HUES48 (cell line): Measurements from ENCODE around the gene SUV39H2.

Experiments
- H3K27ac ChIP-seq: one replicate; pipeline ENCODE4 v1.7.0; 2013; ENCODE audit warnings: low read depth, low read length, inconsistent platforms
- H3K27me3 ChIP-seq: 2 replicates; pipeline ENCODE4 v1.6.1; 2013; ENCODE audit warnings: mild to moderate bottlenecking, low read length; ENCODE audit not compliant: control insufficient read depth, insufficient read depth
- H3K36me3 ChIP-seq: 2 replicates; pipeline ENCODE4 v1.6.1; 2013; ENCODE audit warnings: low read length; ENCODE audit not compliant: control insufficient read depth, insufficient read depth
- H3K4me1 ChIP-seq: 2 replicates; pipeline ENCODE4 v1.6.1; 2013; ENCODE audit warnings: mild to moderate bottlenecking, low read length; ENCODE audit not compliant: control insufficient read depth, insufficient read depth
- H3K4me3 ChIP-seq: 2 replicates; pipeline ENCODE4 v1.5.1; 2013; ENCODE audit warnings: mild to moderate bottlenecking, low read depth, low read length
- H3K9ac ChIP-seq: 2 replicates; pipeline ENCODE4 v1.6.1; 2013; ENCODE audit warnings: mild to moderate bottlenecking, low read depth, low read length, moderate library complexity
- H3K9me3 ChIP-seq: 2 replicates; pipeline ENCODE4 v1.6.1; 2013; ENCODE audit warnings: low read length; ENCODE audit not compliant: control insufficient read depth, insufficient read depth

The SUV39H2 gene, protein sequence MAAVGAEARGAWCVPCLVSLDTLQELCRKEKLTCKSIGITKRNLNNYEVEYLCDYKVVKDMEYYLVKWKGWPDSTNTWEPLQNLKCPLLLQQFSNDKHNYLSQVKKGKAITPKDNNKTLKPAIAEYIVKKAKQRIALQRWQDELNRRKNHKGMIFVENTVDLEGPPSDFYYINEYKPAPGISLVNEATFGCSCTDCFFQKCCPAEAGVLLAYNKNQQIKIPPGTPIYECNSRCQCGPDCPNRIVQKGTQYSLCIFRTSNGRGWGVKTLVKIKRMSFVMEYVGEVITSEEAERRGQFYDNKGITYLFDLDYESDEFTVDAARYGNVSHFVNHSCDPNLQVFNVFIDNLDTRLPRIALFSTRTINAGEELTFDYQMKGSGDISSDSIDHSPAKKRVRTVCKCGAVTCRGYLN

DNA sequence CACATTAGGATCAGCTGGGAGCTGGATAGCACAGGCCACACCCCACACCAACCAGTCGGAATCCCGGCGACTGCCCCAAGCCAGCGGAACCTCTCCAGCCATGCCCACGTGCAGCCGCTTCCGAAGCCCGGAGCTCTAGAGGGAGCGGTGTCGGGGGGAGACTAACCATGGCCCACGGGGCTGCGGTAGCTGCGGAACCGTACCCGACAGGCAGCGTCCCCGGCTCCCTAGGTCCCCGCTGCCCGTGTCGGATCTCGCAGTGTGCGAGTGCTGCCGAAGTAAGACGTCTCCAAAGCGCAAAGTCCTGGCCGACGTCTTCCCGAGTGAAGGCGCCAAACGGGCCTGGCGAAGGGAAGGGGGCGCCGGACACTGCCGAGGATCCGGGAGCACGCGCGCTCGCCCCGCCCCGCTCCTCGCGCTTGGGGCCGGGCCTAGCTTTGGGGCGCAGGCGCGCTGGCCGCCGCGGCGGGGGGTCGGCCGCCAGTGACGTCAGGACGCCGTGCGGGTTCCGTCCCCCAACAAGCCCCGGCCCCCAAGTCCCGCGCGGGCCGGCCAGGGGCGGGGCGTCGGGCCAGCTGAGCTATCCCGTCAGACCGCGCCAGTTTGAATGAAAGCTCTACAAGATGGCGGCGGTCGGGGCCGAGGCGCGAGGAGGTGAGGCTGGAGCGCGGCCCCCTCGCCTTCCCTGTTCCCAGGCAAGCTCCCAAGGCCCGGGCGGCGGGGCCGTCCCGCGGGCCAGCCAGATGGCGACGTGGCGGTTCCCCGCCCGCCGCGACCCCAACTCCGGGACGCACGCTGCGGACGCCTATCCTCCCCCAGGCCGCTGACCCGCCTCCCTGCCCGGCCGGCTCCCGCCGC, at the start of gene SUV39H2:
TSS of gene SUV39H2 (plus strand) at position 601 of the 858 bp plus-strand sequence. CDS start at position 624, 23 bp downstream.
- Histone ChIP-seq H3K27ac (peak within 1 kb of the TSS; percentile 95), H3K9me3 (no peaks in the 10 kb centered on the region)

DNA sequence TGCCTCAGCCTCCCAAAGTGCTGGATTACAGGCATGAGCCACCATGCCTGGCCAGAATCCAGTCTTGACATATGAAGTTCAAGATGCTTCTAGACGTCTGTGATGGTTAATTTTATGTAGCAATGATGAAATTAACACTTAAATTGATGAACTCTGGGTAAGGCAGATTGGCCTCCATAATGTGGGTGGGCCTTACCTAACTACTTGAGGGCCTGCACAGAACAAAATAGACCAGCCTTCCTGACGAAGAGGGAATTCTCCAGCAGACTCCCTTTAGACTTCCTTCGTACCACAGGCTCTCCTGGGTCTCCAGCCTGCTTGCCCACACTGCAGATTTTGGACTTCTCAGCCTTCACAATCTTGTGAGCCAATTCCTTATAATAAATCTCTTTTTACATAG, 45.6 kb upstream of the SUV39H2 start:
- Histone ChIP-seq H3K36me3 (no peaks in the 10 kb centered on the region), H3K27me3 (no peaks in the 10 kb centered on the region), H3K9ac (no peak overlapping the region), H3K4me1 (peaks cover 7% of the 10 kb centered on the region; the same call in 1 of the 2 replicates), H3K27ac (no peak overlapping the region), H3K9me3 (no peaks in the 10 kb centered on the region), H3K4me3 (no peak overlapping the region)

More for the DNA sequence above, at the start of gene SUV39H2:
- peak within 1 kb of the TSS; percentile 96 for H3K9ac ChIP-seq
- H3K4me1 ChIP-seq: peaks cover 29% of the 10 kb centered on the region
- H3K36me3 ChIP-seq: peaks cover 20% of the 10 kb centered on the region
- peak within 1 kb of the TSS; percentile 95 for H3K4me3 ChIP-seq
- H3K27me3 ChIP-seq: no peaks in the 10 kb centered on the region

DNA sequence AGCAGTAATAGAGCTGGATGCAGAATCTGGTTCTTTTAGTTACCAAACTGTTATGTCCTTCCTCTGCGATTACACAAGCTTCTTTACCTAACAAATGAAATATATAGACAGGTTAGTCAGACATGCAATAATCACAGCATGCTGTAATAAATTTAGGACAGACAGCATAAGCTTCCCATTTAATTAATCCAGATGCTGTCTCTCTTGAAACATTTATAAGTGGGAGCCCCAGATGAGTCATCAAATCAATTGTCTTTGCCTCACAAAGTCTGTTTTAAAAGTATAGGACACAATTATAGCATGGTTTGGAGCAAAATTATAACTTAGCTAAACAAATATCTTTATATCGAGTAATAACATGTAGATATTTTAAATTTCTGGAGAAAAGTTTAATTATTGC, 42.5 kb upstream of the SUV39H2 start:
- Histone ChIP-seq H3K4me1 (peaks cover 10% of the 10 kb centered on the region; the same call in 1 of the 2 replicates), H3K27ac (no peak overlapping the region), H3K27me3 (no peaks in the 10 kb centered on the region), H3K9ac (no peak overlapping the region), H3K9me3 (no peaks in the 10 kb centered on the region), H3K4me3 (no peak overlapping the region), H3K36me3 (peaks cover 13% of the 10 kb centered on the region)

DNA sequence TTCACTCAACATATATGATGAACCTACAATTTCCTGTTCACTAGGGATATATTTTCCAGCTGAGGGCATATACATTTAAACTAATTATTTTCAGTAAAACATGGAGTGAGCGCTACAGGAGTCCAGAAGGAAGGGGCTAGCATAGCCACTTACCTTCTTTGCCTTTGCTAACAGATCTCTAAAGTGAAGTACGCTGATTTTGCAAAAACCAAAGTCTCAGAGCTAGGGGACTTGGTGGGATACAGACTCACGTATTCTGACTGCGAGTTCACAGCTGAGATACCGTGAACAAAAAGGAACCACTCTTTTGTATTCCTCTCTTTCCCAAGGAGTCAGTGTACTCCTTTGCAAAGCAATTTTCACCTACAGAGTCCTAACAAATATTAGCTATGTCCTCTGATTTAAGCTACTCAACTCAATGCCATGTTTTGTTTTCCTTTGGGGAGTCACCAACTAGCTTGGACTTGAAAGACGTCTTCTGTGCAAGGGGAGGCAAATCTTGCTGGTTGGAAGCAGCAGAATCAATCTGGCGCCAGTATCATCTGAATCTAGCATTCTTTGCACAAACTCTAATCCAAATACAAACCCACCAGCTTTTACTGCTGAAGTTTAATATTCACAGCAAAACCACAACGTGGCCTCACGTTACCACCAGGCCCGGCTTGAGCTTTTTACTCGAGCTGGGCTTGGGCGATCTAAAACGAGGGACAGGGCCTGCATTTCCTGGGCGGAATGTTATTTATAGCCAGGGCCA, 41.5 kb upstream of the SUV39H2 start:
- Histone ChIP-seq H3K36me3 (peaks cover 22% of the 10 kb centered on the region), H3K4me3 (peak overlapping the region; percentile 90), H3K4me1 (peaks cover 10% of the 10 kb centered on the region; the same call in 1 of the 2 replicates), H3K9me3 (no peaks in the 10 kb centered on the region), H3K27me3 (no peaks in the 10 kb centered on the region), H3K27ac (peak overlapping the region; percentile 96), H3K9ac (peak overlapping the region; percentile 78)

DNA sequence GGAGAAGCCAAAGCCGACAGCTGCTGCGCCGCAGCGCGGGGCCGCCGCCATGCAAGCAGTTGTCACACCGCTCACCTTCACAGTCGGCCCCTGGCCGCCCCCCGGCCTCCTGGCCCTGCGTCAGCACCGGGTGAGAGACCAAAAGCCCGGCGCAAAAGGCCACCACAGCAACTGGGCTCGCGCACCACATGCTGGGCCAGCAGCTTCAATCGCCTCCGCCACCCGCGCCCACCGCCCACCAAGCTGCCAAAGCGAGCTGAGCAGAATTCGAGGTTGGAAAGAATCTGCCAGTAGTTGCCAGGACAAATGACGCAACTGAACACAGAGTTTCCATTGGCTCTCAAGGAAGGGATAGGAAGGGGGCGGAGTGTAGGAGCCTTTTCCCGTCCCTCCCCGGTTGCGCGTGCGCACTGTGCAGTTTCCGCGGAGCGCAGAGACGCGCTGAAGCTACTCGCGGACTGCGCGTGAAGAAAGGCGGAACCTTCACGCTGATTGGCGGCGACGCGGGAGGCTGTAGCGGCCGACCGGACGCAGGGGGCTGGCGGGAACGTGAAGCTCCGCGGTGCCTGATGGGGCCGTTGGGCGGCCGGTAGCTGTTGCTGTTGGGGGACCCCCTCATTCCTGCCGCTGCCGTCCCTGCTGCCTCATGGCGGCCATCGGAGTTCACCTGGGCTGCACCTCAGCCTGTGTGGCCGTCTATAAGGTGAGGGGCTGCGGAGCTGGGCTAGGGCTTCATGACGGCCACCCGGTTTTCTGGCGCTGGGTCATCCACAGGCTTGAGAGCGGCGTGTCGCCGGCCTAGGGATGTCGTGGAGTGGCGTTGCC, 40.7 kb upstream of the SUV39H2 start, which contains the start of the genes CDNF, HSPA14 and MSANTD7:
TSS of gene CDNF (minus strand) at position 281 of the 825 bp plus-strand sequence. CDS start at position 190, 91 bp downstream.
TSS of gene HSPA14 (plus strand) at position 550 of the 825 bp plus-strand sequence. CDS start at position 647, 97 bp downstream.
TSS of gene MSANTD7 (plus strand) at position 550 of the 825 bp plus-strand sequence. CDS start 3,979 bp downstream, outside the sequence.
- Histone ChIP-seq H3K4me1 (peaks cover 10% of the 10 kb centered on the region; the same call in 1 of the 2 replicates), H3K27ac (peak within 1 kb of the TSS; percentile 96), H3K4me3 (peak within 1 kb of the TSS; percentile 90), H3K27me3 (no peaks in the 10 kb centered on the region), H3K9ac (peak within 1 kb of the TSS; percentile 94), H3K36me3 (peaks cover 30% of the 10 kb centered on the region), H3K9me3 (no peaks in the 10 kb centered on the region)

DNA sequence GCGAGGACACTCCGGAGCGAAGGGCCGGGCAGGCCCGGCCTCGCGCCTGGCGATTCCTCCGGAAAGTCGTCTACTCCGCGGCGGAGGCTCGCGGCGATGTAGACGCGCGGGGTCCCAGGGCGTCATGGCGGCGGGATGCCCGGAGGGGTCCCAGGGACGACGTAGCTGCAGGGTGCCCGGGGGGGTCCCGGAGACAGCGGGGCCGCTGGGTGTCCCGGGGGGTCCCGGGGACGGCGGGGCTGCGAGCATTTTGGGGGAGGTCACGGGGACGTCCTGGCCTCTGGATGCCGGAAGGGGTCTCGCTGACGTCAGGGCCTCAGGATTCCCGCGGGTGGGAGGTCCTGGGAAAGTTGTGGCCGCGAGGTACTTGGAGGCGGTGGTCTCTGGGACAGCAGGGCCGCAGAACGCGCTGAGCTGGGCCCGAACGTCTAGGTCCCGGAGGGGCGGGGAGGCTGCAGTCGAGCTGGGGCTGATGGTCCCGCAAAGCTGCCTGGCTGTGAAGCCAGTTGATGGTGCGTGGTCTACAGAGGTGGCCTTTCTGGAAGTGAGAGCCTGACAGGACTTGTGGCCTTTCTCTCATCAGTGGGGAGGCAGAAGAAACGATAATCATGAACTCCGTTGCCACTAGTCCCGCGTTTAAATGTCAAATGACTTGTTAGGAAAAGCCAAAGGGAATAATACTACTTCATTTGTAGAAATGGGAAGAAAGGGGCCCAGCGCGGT, 39.9 kb upstream of the SUV39H2 start:
- H3K27me3 ChIP-seq: no peaks in the 10 kb centered on the region
- peak overlapping the region; percentile 96 for H3K27ac ChIP-seq
- H3K36me3 ChIP-seq: peaks cover 38% of the 10 kb centered on the region
- no peaks in the 10 kb centered on the region for H3K9me3 ChIP-seq
- peaks cover 10% of the 10 kb centered on the region; the same call in 1 of the 2 replicates for H3K4me1 ChIP-seq
- peak overlapping the region; percentile 90 for H3K4me3 ChIP-seq
- H3K9ac ChIP-seq: peak overlapping the region; percentile 94

DNA sequence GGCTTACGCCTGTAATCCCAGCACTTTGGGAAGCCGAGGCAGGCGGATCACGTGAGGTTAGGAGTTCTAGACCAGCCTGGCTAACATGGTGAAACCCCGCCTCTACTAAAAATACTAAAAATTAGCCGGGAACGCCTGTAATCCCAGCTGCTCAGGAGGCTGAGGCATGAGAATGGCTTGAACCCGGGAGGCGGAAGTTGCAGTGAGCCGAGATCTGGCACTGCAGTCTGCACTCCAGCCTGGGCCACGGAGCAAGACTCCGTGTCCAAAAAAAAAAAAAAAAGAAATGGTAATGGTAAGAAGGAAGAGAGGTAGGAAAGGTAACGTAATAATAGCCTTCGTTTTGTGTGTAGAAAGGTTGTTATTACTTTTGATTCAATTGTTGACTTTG, 39.4 kb upstream of the SUV39H2 start:
- H3K4me3 ChIP-seq: peak overlapping the region; percentile 90
- peak overlapping the region; percentile 96 for H3K27ac ChIP-seq
- peaks cover 10% of the 10 kb centered on the region; the same call in 1 of the 2 replicates for H3K4me1 ChIP-seq
- peaks cover 44% of the 10 kb centered on the region for H3K36me3 ChIP-seq
- peak overlapping the region; percentile 94 for H3K9ac ChIP-seq
- H3K9me3 ChIP-seq: no peaks in the 10 kb centered on the region
- no peaks in the 10 kb centered on the region for H3K27me3 ChIP-seq

DNA sequence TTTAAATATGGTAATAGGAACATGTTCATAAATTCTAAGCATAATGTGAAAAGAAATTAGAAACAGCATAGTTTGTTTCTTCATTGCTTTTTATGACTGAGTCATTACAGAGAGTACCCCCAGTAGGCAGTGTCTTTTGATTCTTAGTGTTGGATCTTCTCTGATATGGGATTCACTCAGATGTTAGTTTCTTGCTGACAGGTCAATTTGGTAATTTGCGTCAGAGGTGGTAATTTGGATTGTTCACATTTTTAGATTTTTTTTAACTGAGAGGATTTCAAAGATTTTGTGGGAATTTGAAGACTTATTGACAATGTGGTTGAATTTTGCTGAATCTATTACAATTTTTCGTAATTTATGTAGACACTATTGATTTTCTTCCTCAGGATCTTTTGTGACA, 38.5 kb upstream of the SUV39H2 start:
- H3K36me3 ChIP-seq: peaks cover 52% of the 10 kb centered on the region
- H3K9ac ChIP-seq: no peak overlapping the region
- no peaks in the 10 kb centered on the region for H3K27me3 ChIP-seq
- no peaks in the 10 kb centered on the region for H3K9me3 ChIP-seq
- no peak overlapping the region for H3K27ac ChIP-seq
- H3K4me3 ChIP-seq: no peak overlapping the region
- peaks cover 10% of the 10 kb centered on the region; the same call in 1 of the 2 replicates for H3K4me1 ChIP-seq

DNA sequence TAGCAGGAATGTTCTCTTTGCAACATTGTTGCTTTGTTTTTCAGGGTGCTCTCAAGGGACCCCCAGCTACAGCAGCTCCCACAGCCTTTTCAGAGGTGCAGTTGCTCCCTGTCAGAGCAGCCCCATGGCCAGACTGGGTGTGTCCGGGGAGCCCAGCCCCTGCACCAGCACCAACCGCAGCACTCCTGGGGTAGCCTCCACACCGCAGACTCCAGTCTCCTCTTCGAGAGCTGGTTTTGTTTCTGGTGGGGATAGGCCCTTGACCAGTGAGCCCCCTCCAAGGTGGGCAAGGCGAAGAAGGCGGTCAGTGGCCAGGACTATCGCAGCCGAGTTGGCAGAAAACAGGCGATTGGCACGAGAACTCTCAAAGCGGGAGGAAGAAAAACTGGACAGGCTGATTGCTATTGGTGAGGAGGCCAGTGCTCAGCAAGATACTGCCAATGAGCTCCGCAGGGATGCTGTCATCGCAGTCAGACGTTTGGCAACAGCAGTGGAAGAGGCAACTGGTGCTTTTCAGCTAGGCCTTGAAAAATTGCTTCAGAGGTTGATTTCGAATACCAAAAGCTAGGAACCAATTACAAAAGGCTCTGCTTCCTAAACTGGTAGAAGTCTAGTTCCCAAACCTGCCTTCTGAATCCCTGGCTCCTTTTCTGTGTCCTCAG, 35.2 kb upstream of the SUV39H2 start:
- 0 out of 2 replicates have a peak, but pooled peaks cover 4% of the 10 kb centered on the region for H3K4me1 ChIP-seq
- no peak overlapping the region for H3K4me3 ChIP-seq
- H3K9ac ChIP-seq: no peak overlapping the region
- no peaks in the 10 kb centered on the region for H3K9me3 ChIP-seq
- peaks cover 56% of the 10 kb centered on the region for H3K36me3 ChIP-seq
- no peak overlapping the region for H3K27ac ChIP-seq
- H3K27me3 ChIP-seq: no peaks in the 10 kb centered on the region
